Neural cell (in vitro differentiated cells): ENCODE results near the gene AGPAT4. TPM values are rescaled to one million over a fixed set of nuclear protein-coding genes. Genes with fewer than 3 reads are reported as not detected.

Source experiments
- H2AFZ ChIP-seq: fragments of 200-600, 300-800 bp; sonication (generic), shearing (Covaris generic); 2 replicates; pipeline ENCODE4 v1.6.0; 2014; ENCODE audit warnings: low read depth, mild to moderate bottlenecking, antibody characterized with exemption, low read length, moderate library complexity
- H3F3A ChIP-seq: fragments of 200-600 bp; shearing (Covaris generic); 2 replicates; pipeline ENCODE4 v1.6.1; 2016; ENCODE audit warnings: mild to moderate bottlenecking, moderate library complexity, mixed read lengths, antibody characterized with exemption, low read length; ENCODE audit not compliant: insufficient read depth, poor library complexity, severe bottlenecking
- H3K27ac ChIP-seq: fragments of 200-600, 300-800 bp; sonication (generic), shearing (Covaris generic); 2 replicates; pipeline ENCODE4 v1.5.1; 2014; ENCODE audit warnings: mild to moderate bottlenecking, low read length, moderate library complexity
- H3K27me3 ChIP-seq: fragments of 300-800, 200-600 bp; sonication (generic), shearing (Covaris generic); 2 replicates; pipeline ENCODE4 v1.6.0; 2014; ENCODE audit warnings: mild to moderate bottlenecking, low read depth, low read length, moderate library complexity; ENCODE audit not compliant: insufficient read depth
- H3K36me3 ChIP-seq: fragments of 300-800, 200-600 bp; sonication (generic), shearing (Covaris generic); 2 replicates; pipeline ENCODE4 v1.5.1; 2014; ENCODE audit warnings: mild to moderate bottlenecking, antibody characterized with exemption, low read length, moderate library complexity; ENCODE audit not compliant: insufficient read depth
- H3K4me2 ChIP-seq: fragments of 300-800, 200-600 bp; sonication (generic), shearing (Covaris generic); 2 replicates; pipeline ENCODE4 v1.6.0; 2014; ENCODE audit warnings: mild to moderate bottlenecking, low read length
- H3K4me3 ChIP-seq: fragments of 300-800, 200-600 bp; sonication (generic), shearing (Covaris generic); 2 replicates; pipeline ENCODE4 v1.5.1; 2014; ENCODE audit warnings: mild to moderate bottlenecking, low read length, moderate library complexity
- H3K79me2 ChIP-seq: fragments of 200-600 bp; shearing (Covaris generic); replicated peaks from 2 replicates; pipeline ENCODE4 v1.6.0; 2014; ENCODE audit warnings: mild to moderate bottlenecking, low read length, moderate library complexity; ENCODE audit not compliant: insufficient read depth
- H3K9ac ChIP-seq: fragments of 300-800, 200-600 bp; sonication (generic), shearing (Covaris generic); 2 replicates; pipeline ENCODE4 v1.6.1; 2016; ENCODE audit warnings: mild to moderate bottlenecking, low read length, mixed read lengths
- H3K9me2 ChIP-seq: fragments of 200-600 bp; shearing (Covaris generic); 2 replicates; pipeline ENCODE4 v1.6.1; 2016; ENCODE audit warnings: mild to moderate bottlenecking, low read length, mixed read lengths; ENCODE audit not compliant: insufficient read depth
- H3K9me3 ChIP-seq: fragments of 200-600, 300-800 bp; sonication (generic), shearing (Covaris generic); 2 replicates; pipeline ENCODE4 v1.6.1; 2016; ENCODE audit warnings: mild to moderate bottlenecking, mixed run types, low read length, moderate library complexity, mixed read lengths
- H4K20me1 ChIP-seq: fragments of 200-600 bp; shearing (Covaris generic); 2 replicates; pipeline ENCODE4 v1.6.1; 2016; ENCODE audit warnings: mild to moderate bottlenecking, mixed run types; ENCODE audit not compliant: insufficient read depth
- EP300 ChIP-seq: fragments of 450-650 bp; conservative IDR thresholded peaks from 2 replicates; pipeline ENCODE4 v1.6.1; 2014; ENCODE audit warnings: antibody characterized with exemption, mild to moderate bottlenecking, moderate library complexity; ENCODE audit not compliant: poor library complexity, severe bottlenecking
- EZH2 ChIP-seq: fragments of 200-600, 300-800 bp; shearing (Covaris generic), sonication (generic); IDR thresholded peaks from 2 replicates; pipeline ENCODE4 v1.6.1; 2014; ENCODE audit warnings: antibody characterized with exemption, low read length, borderline replicate concordance, mild to moderate bottlenecking; ENCODE audit not compliant: insufficient read depth, poor library complexity, severe bottlenecking
- MXI1 ChIP-seq: fragments of 450-650 bp; conservative IDR thresholded peaks from 2 replicates; pipeline ENCODE4 v1.6.1; 2014; ENCODE audit warnings: antibody characterized with exemption, mild to moderate bottlenecking; ENCODE audit not compliant: poor library complexity, severe bottlenecking
- POLR2AphosphoS5 ChIP-seq: IDR thresholded peaks from 2 replicates; pipeline ENCODE4 v1.6.1; 2012
- RAD21 ChIP-seq: fragments of 450-650 bp; conservative IDR thresholded peaks from 2 replicates; pipeline ENCODE4 v1.6.1; 2014; ENCODE audit warnings: antibody characterized with exemption, mild to moderate bottlenecking, moderate library complexity
- SMC3 ChIP-seq: fragments of 450-650 bp; conservative IDR thresholded peaks from 2 replicates; pipeline ENCODE4 v1.6.1; 2014; ENCODE audit warnings: antibody characterized with exemption, mild to moderate bottlenecking, moderate library complexity; ENCODE audit not compliant: poor library complexity
- TAF1 ChIP-seq: IDR thresholded peaks from 2 replicates; pipeline ENCODE4 v1.6.1; 2012; ENCODE audit warnings: low read depth
- polyA plus RNA-seq: library from polyadenylated mRNA; depleted of rRNA; stranded (reverse); fragments of >200 nt; gene quantifications from 2 replicates; pipeline ENCODE4 v1.2.3, GENCODE V29; 2014
- TF ChIP-seq, protein P1 (sequence below): fragments of 450-650 bp; IDR thresholded peaks from 2 replicates; pipeline ENCODE4 v1.5.1; 2014; ENCODE audit warnings: antibody characterized with exemption, mild to moderate bottlenecking, moderate library complexity; ENCODE audit not compliant: poor library complexity, severe bottlenecking
- TF ChIP-seq, protein P2 (sequence below): IDR thresholded peaks from 2 replicates; pipeline ENCODE4 v1.6.1; 2012; ENCODE audit warnings: borderline replicate concordance

The AGPAT4 gene
- polyA plus RNA-seq, 1 donor from 2014 or later, result 42.6 TPM

DNA sequence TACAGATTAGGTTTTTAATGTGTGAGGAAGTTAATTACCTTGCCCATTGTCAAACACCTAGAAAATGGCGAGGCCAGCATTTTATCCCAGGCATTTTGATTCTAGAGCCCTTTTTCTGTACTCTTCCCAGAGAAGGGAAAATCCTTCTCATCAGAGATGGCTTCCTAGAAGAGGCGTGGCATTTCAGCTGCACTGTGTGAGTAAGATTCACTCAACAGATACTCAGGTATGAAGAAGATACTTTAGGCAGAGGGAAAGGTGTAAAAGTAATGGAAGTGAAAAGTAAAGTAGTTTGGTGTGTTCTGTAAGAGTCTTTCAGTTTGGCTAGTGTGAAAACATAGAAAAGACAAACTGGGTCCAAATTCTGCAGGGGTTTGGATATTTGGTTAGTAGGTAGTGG is 168.5 kb downstream of the AGPAT4 start:
- H2AFZ ChIP-seq, result no peak overlapping the region
- H3K27ac ChIP-seq, result no peak overlapping the region
- no peak overlapping the region for H3K4me3 ChIP-seq
- no peaks in the 10 kb centered on the region for H3K27me3 ChIP-seq
- no peak overlapping the region for H3K9ac ChIP-seq
- H3K9me3 ChIP-seq, result no peaks in the 10 kb centered on the region
- H3F3A ChIP-seq, result no peaks in the 10 kb centered on the region
- no peaks in the 10 kb centered on the region for H4K20me1 ChIP-seq
- no peaks in the 10 kb centered on the region for H3K9me2 ChIP-seq
- no peak overlapping the region for H3K4me2 ChIP-seq
- peaks cover 7% of the 10 kb centered on the region for H3K36me3 ChIP-seq
- no peak for TF ChIP-seq RAD21
- TF ChIP-seq, protein P1, sequence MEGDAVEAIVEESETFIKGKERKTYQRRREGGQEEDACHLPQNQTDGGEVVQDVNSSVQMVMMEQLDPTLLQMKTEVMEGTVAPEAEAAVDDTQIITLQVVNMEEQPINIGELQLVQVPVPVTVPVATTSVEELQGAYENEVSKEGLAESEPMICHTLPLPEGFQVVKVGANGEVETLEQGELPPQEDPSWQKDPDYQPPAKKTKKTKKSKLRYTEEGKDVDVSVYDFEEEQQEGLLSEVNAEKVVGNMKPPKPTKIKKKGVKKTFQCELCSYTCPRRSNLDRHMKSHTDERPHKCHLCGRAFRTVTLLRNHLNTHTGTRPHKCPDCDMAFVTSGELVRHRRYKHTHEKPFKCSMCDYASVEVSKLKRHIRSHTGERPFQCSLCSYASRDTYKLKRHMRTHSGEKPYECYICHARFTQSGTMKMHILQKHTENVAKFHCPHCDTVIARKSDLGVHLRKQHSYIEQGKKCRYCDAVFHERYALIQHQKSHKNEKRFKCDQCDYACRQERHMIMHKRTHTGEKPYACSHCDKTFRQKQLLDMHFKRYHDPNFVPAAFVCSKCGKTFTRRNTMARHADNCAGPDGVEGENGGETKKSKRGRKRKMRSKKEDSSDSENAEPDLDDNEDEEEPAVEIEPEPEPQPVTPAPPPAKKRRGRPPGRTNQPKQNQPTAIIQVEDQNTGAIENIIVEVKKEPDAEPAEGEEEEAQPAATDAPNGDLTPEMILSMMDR, result no peak
- H3K79me2 ChIP-seq, result no peaks in the 10 kb centered on the region

DNA sequence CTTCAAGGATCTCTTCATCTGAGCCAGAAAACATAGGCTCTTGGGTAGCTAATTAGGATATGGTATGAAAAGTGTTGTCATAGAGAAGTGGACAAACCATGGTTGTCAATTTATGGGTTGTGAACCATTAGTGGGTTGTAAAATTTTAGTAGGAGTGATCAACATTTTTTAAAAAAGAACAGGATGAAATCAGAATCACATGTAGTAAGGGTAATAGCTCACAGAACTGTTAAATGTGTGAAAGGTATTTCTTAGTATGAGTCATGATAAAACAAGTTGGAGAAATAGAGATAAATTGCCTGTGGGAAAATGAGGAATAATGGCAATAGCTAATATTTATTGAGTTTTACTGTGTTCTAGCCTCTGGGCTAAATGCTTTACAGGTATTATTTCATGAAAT is 168.9 kb downstream of the AGPAT4 start:
- H3K79me2 ChIP-seq, result no peaks in the 10 kb centered on the region
- no peak overlapping the region for H3K27ac ChIP-seq
- H2AFZ ChIP-seq, result no peak overlapping the region
- H3F3A ChIP-seq, result no peaks in the 10 kb centered on the region
- H3K9ac ChIP-seq, result no peak overlapping the region
- H3K36me3 ChIP-seq, result peaks cover 5% of the 10 kb centered on the region
- no peaks in the 10 kb centered on the region for H3K27me3 ChIP-seq
- no peak for TF ChIP-seq RAD21
- no peak for TF ChIP-seq POLR2AphosphoS5
- no peak for TF ChIP-seq EP300
- TF ChIP-seq, protein P2, sequence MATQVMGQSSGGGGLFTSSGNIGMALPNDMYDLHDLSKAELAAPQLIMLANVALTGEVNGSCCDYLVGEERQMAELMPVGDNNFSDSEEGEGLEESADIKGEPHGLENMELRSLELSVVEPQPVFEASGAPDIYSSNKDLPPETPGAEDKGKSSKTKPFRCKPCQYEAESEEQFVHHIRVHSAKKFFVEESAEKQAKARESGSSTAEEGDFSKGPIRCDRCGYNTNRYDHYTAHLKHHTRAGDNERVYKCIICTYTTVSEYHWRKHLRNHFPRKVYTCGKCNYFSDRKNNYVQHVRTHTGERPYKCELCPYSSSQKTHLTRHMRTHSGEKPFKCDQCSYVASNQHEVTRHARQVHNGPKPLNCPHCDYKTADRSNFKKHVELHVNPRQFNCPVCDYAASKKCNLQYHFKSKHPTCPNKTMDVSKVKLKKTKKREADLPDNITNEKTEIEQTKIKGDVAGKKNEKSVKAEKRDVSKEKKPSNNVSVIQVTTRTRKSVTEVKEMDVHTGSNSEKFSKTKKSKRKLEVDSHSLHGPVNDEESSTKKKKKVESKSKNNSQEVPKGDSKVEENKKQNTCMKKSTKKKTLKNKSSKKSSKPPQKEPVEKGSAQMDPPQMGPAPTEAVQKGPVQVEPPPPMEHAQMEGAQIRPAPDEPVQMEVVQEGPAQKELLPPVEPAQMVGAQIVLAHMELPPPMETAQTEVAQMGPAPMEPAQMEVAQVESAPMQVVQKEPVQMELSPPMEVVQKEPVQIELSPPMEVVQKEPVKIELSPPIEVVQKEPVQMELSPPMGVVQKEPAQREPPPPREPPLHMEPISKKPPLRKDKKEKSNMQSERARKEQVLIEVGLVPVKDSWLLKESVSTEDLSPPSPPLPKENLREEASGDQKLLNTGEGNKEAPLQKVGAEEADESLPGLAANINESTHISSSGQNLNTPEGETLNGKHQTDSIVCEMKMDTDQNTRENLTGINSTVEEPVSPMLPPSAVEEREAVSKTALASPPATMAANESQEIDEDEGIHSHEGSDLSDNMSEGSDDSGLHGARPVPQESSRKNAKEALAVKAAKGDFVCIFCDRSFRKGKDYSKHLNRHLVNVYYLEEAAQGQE, result no peak
- no peak for TF ChIP-seq SMC3
- TF ChIP-seq MXI1, result no peak
- TF ChIP-seq EZH2, result no peak
- TF ChIP-seq TAF1, result no peak
- TF ChIP-seq, protein P1, result no peak
- H3K4me3 ChIP-seq, result no peak overlapping the region
- H3K9me2 ChIP-seq, result no peaks in the 10 kb centered on the region
- no peaks in the 10 kb centered on the region for H4K20me1 ChIP-seq
- no peaks in the 10 kb centered on the region for H3K9me3 ChIP-seq
- H3K4me2 ChIP-seq, result no peak overlapping the region
